Neutrophil (primary cell): ENCODE measurements around the gene SLC25A4.

Experiments
- H3K27ac ChIP-seq: fragments of 200-600 bp; sonication (generic); 2 replicates; pipeline ENCODE4 v1.5.1; 2016; ENCODE audit warnings: mild to moderate bottlenecking, moderate library complexity
- H3K27me3 ChIP-seq: fragments of 200-600 bp; sonication (generic); 2 replicates; pipeline ENCODE4 v1.6.0; 2016; ENCODE audit warnings: mild to moderate bottlenecking
- H3K36me3 ChIP-seq: fragments of 200-600 bp; sonication (generic); 2 replicates; pipeline ENCODE4 v1.5.1; 2017
- H3K4me1 ChIP-seq, 2 experiments: fragments of 200-600 bp in 1 of 2; sonication (generic) in 1 of 2; 1 replicate in 1 of 2; 2 replicates in 1 of 2; pipeline versions ENCODE4 v1.5.1 to v1.6.1; 2013 to 2016; ENCODE audit warnings: low read depth in 1 of 2, low read length in 1 of 2, mild to moderate bottlenecking in 1 of 2, moderate library complexity in 1 of 2; ENCODE audit not compliant: control insufficient read depth in 1 of 2, insufficient read depth in 1 of 2
- H3K4me3 ChIP-seq, 2 experiments: fragments of 200-600 bp in 1 of 2; sonication (generic) in 1 of 2; 1 replicate in 1 of 2; 2 replicates in 1 of 2; pipeline ENCODE4 v1.5.1; 2013 to 2016; ENCODE audit warnings: low read depth in 1 of 2, low read length in 1 of 2, mild to moderate bottlenecking in 1 of 2, moderate library complexity in 1 of 2
- H3K9me3 ChIP-seq: fragments of 200-600 bp; sonication (generic); 2 replicates; pipeline ENCODE4 v1.5.1; 2016
- TF ChIP-seq, protein P1 (sequence below): fragments of 200-600 bp; sonication (generic); IDR thresholded peaks from 2 replicates; pipeline ENCODE4 v1.5.1; 2016; ENCODE audit warnings: antibody characterized with exemption

Gene SLC25A4

DNA sequence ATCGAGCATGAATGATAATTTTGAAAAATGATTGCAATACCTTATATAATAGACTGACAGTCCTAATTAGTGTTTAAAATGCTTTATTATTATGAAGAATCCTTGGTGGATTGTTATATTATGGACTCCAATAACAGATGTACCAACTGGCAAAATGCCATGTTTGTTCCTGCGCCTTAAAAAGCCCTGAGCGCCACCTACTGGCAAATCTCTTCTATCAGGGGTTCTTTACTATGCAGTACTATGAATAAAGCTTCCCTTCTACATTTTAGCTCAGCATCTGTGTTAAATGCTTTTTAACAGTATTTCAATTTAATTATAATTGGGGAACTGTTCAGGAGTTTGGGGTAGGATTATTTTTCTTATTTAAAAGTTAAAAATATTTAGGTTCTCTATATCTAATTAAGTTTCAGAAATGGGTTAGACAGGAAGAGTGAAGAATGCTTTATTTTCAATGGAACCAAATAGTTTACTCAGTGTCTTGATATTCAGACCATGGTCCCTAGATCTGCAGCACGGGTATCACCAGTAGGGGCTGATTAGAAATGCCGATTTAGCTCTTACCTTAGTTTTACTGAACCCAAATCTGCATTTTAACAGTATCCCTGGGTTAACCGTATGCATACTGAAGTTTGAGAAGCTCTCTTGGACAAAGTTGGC is 40.7 kb downstream of the SLC25A4 start:
- TF ChIP-seq, protein P1, sequence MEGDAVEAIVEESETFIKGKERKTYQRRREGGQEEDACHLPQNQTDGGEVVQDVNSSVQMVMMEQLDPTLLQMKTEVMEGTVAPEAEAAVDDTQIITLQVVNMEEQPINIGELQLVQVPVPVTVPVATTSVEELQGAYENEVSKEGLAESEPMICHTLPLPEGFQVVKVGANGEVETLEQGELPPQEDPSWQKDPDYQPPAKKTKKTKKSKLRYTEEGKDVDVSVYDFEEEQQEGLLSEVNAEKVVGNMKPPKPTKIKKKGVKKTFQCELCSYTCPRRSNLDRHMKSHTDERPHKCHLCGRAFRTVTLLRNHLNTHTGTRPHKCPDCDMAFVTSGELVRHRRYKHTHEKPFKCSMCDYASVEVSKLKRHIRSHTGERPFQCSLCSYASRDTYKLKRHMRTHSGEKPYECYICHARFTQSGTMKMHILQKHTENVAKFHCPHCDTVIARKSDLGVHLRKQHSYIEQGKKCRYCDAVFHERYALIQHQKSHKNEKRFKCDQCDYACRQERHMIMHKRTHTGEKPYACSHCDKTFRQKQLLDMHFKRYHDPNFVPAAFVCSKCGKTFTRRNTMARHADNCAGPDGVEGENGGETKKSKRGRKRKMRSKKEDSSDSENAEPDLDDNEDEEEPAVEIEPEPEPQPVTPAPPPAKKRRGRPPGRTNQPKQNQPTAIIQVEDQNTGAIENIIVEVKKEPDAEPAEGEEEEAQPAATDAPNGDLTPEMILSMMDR = peak; percentile 15

DNA sequence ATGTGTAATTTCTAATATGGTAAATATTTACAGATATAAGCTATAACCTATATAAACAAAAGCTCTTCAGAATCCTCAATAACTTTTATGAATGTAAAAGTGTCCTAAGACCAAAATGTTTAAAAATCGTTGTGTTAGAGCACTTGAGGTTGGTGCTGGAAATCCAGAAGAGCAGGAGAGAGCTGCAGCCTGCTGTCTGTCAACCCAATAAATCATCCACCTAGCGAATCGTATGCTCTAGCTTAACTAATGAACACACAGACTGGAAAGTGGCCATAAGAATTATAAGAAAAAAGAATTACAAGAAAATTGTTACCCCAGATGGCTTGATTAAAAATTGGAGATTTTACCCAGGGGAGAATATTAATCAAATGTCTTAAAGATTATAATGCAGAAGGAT is 43.7 kb downstream of the SLC25A4 start:
- Histone ChIP-seq H3K27ac (no peak overlapping the region), H3K4me3 (no peak overlapping the region), H3K36me3 (no peaks in the 10 kb centered on the region), H3K9me3 (no peaks in the 10 kb centered on the region), H3K4me1 (no peaks in the 10 kb centered on the region), H3K27me3 (no peaks in the 10 kb centered on the region)
- TF ChIP-seq, protein P1 = no peak

More for the DNA sequence above, 40.7 kb downstream of the SLC25A4 start:
- Histone ChIP-seq H3K27me3 (no peaks in the 10 kb centered on the region), H3K4me1 (no peaks in the 10 kb centered on the region), H3K36me3 (no peaks in the 10 kb centered on the region), H3K9me3 (no peaks in the 10 kb centered on the region), H3K27ac (no peak overlapping the region), H3K4me3 (no peak overlapping the region)

DNA sequence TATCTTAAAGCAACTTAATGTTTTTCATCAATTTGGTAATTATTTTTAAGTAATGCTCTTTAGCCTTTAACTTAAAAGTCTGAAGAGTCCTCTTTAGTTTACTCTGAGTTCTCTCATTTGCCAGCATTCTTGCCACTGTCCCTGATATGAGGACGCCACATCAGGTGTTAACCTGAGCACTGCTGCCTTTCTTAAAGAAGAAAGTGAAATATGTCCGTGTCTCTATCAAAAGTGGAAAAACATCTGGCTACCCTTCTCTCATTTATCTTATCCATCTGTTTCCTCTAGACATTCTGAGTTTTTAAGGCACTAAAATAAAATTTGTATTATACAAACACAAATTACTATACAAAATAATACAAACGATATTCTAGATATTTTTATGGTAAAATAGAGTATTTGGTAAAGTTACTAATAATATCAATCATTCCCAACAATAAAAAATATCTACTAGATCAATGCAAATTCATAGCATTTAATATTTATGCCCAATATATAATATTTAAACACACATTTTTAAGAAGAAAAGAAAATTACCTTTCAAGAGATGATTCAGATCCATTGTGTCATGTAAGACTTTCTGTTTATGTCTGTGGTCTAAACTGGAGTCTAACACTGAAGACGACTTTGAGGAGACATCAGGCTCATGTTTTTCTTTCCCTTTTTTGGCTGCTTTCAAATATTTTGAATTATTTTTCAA is 46.7 kb downstream of the SLC25A4 start:
- Histone ChIP-seq H3K9me3 (no peaks in the 10 kb centered on the region), H3K27me3 (no peaks in the 10 kb centered on the region), H3K36me3 (no peaks in the 10 kb centered on the region), H3K4me1 (no peaks in the 10 kb centered on the region), H3K4me3 (no peak overlapping the region), H3K27ac (no peak overlapping the region)
- TF ChIP-seq, protein P1 = no peak

DNA sequence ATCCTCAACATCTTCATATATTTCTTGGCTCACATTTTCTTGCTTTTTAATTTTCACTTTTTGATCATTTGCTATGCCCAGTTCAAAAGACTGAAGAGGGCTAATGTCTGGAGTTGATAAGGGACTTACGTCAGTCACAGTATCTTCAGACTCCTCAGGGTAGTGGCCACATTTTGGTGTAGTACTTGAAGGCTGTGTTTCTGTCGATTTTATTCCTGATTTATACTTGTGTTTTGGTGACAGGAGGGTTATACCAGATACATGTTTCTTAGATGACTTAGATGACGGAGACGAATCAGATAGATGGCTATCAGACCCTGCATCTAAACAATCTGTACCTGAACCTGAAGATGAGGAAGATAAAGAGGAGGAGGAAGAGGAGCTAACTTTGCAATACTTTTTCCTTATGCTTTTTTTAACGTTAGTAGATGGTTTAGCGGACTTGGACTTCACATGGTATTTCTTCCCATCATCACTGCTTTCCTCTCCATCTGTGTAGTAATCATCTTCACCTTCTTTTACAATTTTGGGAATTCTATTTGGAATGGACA is 47.3 kb downstream of the SLC25A4 start:
- Histone ChIP-seq H3K36me3 (no peaks in the 10 kb centered on the region), H3K4me3 (no peak overlapping the region), H3K27me3 (no peaks in the 10 kb centered on the region), H3K9me3 (no peaks in the 10 kb centered on the region), H3K4me1 (no peaks in the 10 kb centered on the region), H3K27ac (no peak overlapping the region)
- TF ChIP-seq, protein P1 = no peak

DNA sequence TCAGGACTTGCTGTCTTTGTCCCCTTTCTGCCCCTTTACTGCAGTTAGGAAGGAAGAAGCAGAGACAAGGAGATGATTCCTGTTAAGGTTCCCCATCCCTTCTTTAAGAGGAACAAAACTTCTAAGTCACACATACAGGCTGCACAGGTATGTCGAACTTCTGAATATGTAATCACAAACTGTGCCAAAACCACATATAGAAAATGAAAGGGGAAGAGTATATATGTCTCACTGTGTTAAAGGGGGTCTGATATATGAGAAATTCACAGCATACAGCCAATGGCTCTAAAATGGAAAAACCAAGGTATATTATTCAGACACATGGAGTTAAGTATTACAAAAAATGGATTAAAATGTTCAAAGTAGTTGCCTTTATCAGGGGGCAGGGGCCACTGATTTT is 49.0 kb downstream of the SLC25A4 start:
- TF ChIP-seq, protein P1 = no peak
- Histone ChIP-seq H3K27me3 (no peaks in the 10 kb centered on the region), H3K4me1 (no peaks in the 10 kb centered on the region), H3K4me3 (no peak overlapping the region), H3K27ac (no peak overlapping the region), H3K9me3 (no peaks in the 10 kb centered on the region), H3K36me3 (no peaks in the 10 kb centered on the region)
